Vagina (tissue), 2 donors: ENCODE results near the gene OR1A2. TPM values are rescaled to one million over a fixed set of nuclear protein-coding genes. Genes with fewer than 3 reads are reported as not detected.

Source experiments
- DNase-seq, 2 donors: peaks; one replicate each; pipeline ENCODE4 v3.0.0-alpha.2; 2017; ENCODE audit errors: extremely low spot score in 2 of 2
- H3K27ac ChIP-seq: fragments of 200-600 bp; sonication (generic); one replicate; pipeline ENCODE4 v1.5.1; 2019
- H3K27me3 ChIP-seq: fragments of 200-600 bp; sonication (generic); one replicate; pipeline ENCODE4 v1.5.1; 2019
- H3K36me3 ChIP-seq, 2 donors: fragments of 200-600 bp; sonication (generic); one replicate each; pipeline ENCODE4 v1.5.1; 2017 to 2019
- H3K4me1 ChIP-seq: fragments of 200-600 bp; sonication (generic); one replicate; pipeline ENCODE4 v1.5.1; 2019
- H3K4me3 ChIP-seq, 2 donors: fragments of 200-600 bp; sonication (generic); 1 replicate in 1 of 2; 2 replicates in 1 of 2; pipeline ENCODE4 v1.5.1; 2016 to 2019
- H3K9me3 ChIP-seq: fragments of 200-600 bp; sonication (generic); one replicate; pipeline ENCODE4 v1.5.1; 2019
- POLR2A ChIP-seq, 2 donors: fragments of 450-650 bp; IDR thresholded peaks; one replicate each; pipeline ENCODE4 v1.6.1; 2017; ENCODE audit warnings: antibody characterized with exemption in 2 of 2, mild to moderate bottlenecking in 2 of 2, moderate library complexity in 2 of 2
- POLR2AphosphoS5 ChIP-seq, 2 donors: sonication (generic); formaldehyde crosslinking; IDR thresholded peaks; one replicate each; pipeline ENCODE4 v1.9.0; 2017; ENCODE audit warnings: antibody characterized with exemption in 2 of 2, mild to moderate bottlenecking in 2 of 2, low read depth in 1 of 2; ENCODE audit not compliant: insufficient read depth in 1 of 2
- intact Hi-C: fragments of 100-400 bp; cut with DNase I; formaldehyde crosslinking; loops from one replicate; pipeline ENCODE4 v1.15.1; 2023
- total RNA-seq: library from RNA; depleted of rRNA; stranded (reverse); fragments of >200 nt; gene quantifications from one replicate; pipeline ENCODE4 v1.2.3, GENCODE V29; 2016
- TF ChIP-seq, protein P1 (sequence below), 3 experiments: fragments of 450-650 bp in 2 of 3; fragments of 200-600 bp in 1 of 3; sonication (generic) in 1 of 3; IDR thresholded peaks; one replicate each; pipeline ENCODE4 v1.5.1; 2017 to 2019; ENCODE audit warnings: antibody characterized with exemption in 3 of 3, mild to moderate bottlenecking in 2 of 3, moderate library complexity in 2 of 3

OR1A2 gene
- total RNA-seq: not detected

GRCh38 chr17:3197219-3197618 is at the start of gene OR1A2:
OR1A2 (plus strand) TSS chr17:3197519; CDS start chr17:3197519, 0 bp downstream.
- H3K9me3 ChIP-seq: no peaks in the 10 kb centered on the region
- DNase-seq: no peak
- no peaks in the 10 kb centered on the region for H3K36me3 ChIP-seq
- no peaks in the 10 kb centered on the region for H3K4me1 ChIP-seq
- H3K27me3 ChIP-seq: no peaks in the 10 kb centered on the region
- H3K27ac ChIP-seq: no peak within 1 kb of the TSS
- no peak within 1 kb of the TSS for H3K4me3 ChIP-seq
- intact Hi-C loops: no loop called here
- TF ChIP-seq POLR2A (IDR thresholded peaks at IDR 0.05) (no peak), POLR2AphosphoS5 (IDR thresholded peaks at IDR 0.05; ENCODE audit: insufficient read depth in 1 of 2, low read depth in 1 of 2) (no peak)
- TF ChIP-seq, protein P1, sequence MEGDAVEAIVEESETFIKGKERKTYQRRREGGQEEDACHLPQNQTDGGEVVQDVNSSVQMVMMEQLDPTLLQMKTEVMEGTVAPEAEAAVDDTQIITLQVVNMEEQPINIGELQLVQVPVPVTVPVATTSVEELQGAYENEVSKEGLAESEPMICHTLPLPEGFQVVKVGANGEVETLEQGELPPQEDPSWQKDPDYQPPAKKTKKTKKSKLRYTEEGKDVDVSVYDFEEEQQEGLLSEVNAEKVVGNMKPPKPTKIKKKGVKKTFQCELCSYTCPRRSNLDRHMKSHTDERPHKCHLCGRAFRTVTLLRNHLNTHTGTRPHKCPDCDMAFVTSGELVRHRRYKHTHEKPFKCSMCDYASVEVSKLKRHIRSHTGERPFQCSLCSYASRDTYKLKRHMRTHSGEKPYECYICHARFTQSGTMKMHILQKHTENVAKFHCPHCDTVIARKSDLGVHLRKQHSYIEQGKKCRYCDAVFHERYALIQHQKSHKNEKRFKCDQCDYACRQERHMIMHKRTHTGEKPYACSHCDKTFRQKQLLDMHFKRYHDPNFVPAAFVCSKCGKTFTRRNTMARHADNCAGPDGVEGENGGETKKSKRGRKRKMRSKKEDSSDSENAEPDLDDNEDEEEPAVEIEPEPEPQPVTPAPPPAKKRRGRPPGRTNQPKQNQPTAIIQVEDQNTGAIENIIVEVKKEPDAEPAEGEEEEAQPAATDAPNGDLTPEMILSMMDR (IDR thresholded peaks at IDR 0.05): no peak

- TF ChIP-seq, protein P1 (IDR thresholded peaks at IDR 0.05): no peak
- TF ChIP-seq POLR2AphosphoS5 (IDR thresholded peaks at IDR 0.05; ENCODE audit: insufficient read depth in 1 of 2, low read depth in 1 of 2) (no peak), POLR2A (IDR thresholded peaks at IDR 0.05) (no peak)
- H3K27ac ChIP-seq: no peak overlapping the region
- intact Hi-C loops: no loop called here
- no peaks in the 10 kb centered on the region for H3K4me1 ChIP-seq
- H3K9me3 ChIP-seq: no peaks in the 10 kb centered on the region
- DNase-seq: no peak
- H3K4me3 ChIP-seq: no peak overlapping the region
- H3K36me3 ChIP-seq: no peaks in the 10 kb centered on the region
- H3K27me3 ChIP-seq: no peaks in the 10 kb centered on the region
Observed at GRCh38 chr17:3157218-3157617, 40.1 kb upstream of the OR1A2 start.

GRCh38 chr17:3167574-3167973 is 29.7 kb upstream of the OR1A2 start:
- no peaks in the 10 kb centered on the region for H3K36me3 ChIP-seq
- no peak overlapping the region for H3K27ac ChIP-seq
- H3K27me3 ChIP-seq: no peaks in the 10 kb centered on the region
- TF ChIP-seq POLR2AphosphoS5 (IDR thresholded peaks at IDR 0.05; ENCODE audit: insufficient read depth in 1 of 2, low read depth in 1 of 2) (no peak), POLR2A (IDR thresholded peaks at IDR 0.05) (no peak)
- TF ChIP-seq, protein P1 (IDR thresholded peaks at IDR 0.05): no peak
- H3K4me1 ChIP-seq: no peaks in the 10 kb centered on the region
- no peak overlapping the region for H3K4me3 ChIP-seq
- H3K9me3 ChIP-seq: no peaks in the 10 kb centered on the region
- no peak for DNase-seq
- intact Hi-C loops: no loop called here

DNA sequence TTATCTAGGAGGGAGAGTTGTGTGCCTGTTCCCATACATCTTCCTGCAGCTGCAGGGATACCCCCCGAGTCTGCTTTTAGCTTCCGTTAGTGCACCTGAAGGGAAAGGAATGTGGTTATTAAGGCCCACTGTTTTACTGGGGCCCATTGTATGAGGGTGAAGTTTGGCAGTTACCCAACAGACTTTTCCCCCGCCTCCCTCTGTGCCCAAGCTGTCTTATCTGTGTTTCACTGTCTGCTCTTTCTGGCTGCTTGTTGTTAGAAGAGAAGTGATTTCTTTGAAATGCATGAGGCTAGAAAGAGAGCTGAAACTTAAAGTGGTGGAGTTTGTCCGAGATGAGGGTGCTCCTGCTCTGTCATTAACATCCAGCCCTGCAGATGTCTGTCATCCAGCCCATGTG is 7.4 kb upstream of the OR1A2 start:
- Histone ChIP-seq H3K9me3 (no peaks in the 10 kb centered on the region), H3K27ac (no peak overlapping the region), H3K27me3 (no peaks in the 10 kb centered on the region), H3K36me3 (no peaks in the 10 kb centered on the region), H3K4me1 (no peaks in the 10 kb centered on the region), H3K4me3 (no peak overlapping the region)
- no peak for DNase-seq
- intact Hi-C loops: no loop called here
- no peak for TF ChIP-seq POLR2A (IDR thresholded peaks at IDR 0.05)
- TF ChIP-seq, protein P1 (IDR thresholded peaks at IDR 0.05): no peak
- no peak for TF ChIP-seq POLR2AphosphoS5 (IDR thresholded peaks at IDR 0.05; ENCODE audit: insufficient read depth in 1 of 2, low read depth in 1 of 2)

DNA sequence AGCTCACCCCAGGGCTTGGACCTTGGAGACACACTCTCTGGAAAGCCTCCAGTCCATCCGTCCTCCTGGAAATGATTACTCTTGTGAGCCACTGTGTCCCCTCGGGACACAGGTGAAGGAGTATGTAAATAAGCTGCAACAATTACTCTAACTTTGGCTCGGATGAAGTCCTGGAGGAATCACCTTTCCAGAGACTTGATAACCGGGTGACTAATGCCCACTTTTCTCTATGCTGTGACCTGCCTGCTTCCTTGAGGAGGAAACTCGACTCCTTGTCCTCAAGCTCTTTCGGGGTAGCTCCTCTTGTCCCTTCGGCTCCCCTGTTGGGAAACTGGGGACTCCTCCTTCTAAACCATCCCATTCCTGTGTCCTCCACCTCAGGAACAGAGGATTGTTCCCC is 10.0 kb downstream of the OR1A2 start, which contains the start of gene OR1A1:
OR1A1 (plus strand) TSS at position 301 of the 400 bp plus-strand sequence. CDS start 7,954 bp downstream, outside the sequence.
- Histone ChIP-seq H3K9me3 (no peaks in the 10 kb centered on the region), H3K27me3 (no peaks in the 10 kb centered on the region), H3K4me3 (no peak within 1 kb of the TSS), H3K4me1 (no peaks in the 10 kb centered on the region), H3K36me3 (no peaks in the 10 kb centered on the region), H3K27ac (no peak within 1 kb of the TSS)
- no peak for DNase-seq
- TF ChIP-seq POLR2A (IDR thresholded peaks at IDR 0.05) (no peak), POLR2AphosphoS5 (IDR thresholded peaks at IDR 0.05; ENCODE audit: insufficient read depth in 1 of 2, low read depth in 1 of 2) (no peak)
- TF ChIP-seq, protein P1 (IDR thresholded peaks at IDR 0.05): no peak
- intact Hi-C loops: no loop called here
